Lung (tissue), 12 donors: ENCODE results near the gene SH2D7. TPM values are rescaled to one million over a fixed set of nuclear protein-coding genes. Genes with fewer than 3 reads are reported as not detected.

Source experiments
- ATAC-seq: fragments of 200-7000 bp; cut with Tn5 transposase; one replicate; pipeline ENCODE4 v1.9.1; 2020; ENCODE audit warnings: moderate number of reproducible peaks; ENCODE audit not compliant: insufficient read depth, low FRiP score
- DNase-seq, 3 donors: peaks; one replicate each; pipeline ENCODE4 v3.0.0-alpha.2; 2013 to 2017
- H3K27ac ChIP-seq, 2 donors: one replicate each; pipeline ENCODE4 v1.5.1; 2013; ENCODE audit warnings: mild to moderate bottlenecking in 2 of 2, moderate library complexity in 2 of 2, control low read depth in 1 of 2, inconsistent platforms in 1 of 2, low read depth in 1 of 2, low read length in 1 of 2
- H3K27me3 ChIP-seq, 3 donors: one replicate each; pipeline ENCODE4 v1.5.1; 2013; ENCODE audit warnings: low read length in 2 of 3; ENCODE audit not compliant: control insufficient read depth in 3 of 3, insufficient read depth in 3 of 3
- H3K36me3 ChIP-seq, 4 donors: one replicate each; pipeline ENCODE4 v1.5.1; 2013; ENCODE audit warnings: low read length in 4 of 4, mild to moderate bottlenecking in 1 of 4, moderate library complexity in 1 of 4; ENCODE audit not compliant: control insufficient read depth in 4 of 4, insufficient read depth in 4 of 4
- H3K4me1 ChIP-seq, 5 donors: one replicate each; pipeline ENCODE4 v1.5.1; 2013; ENCODE audit warnings: low read length in 5 of 5, mild to moderate bottlenecking in 2 of 5, moderate library complexity in 1 of 5; ENCODE audit not compliant: control insufficient read depth in 5 of 5, insufficient read depth in 5 of 5
- H3K4me3 ChIP-seq: one replicate; pipeline ENCODE4 v1.5.1; 2013; ENCODE audit warnings: mild to moderate bottlenecking, control low read depth, moderate library complexity
- H3K9ac ChIP-seq, 2 donors: one replicate each; pipeline ENCODE4 v1.5.1; 2013; ENCODE audit warnings: low read length in 2 of 2, control low read depth in 1 of 2; ENCODE audit not compliant: insufficient read depth in 1 of 2
- H3K9me3 ChIP-seq, 4 donors: one replicate each; pipeline ENCODE4 v1.5.1; 2013; ENCODE audit warnings: low read length in 3 of 4, mild to moderate bottlenecking in 1 of 4, moderate library complexity in 1 of 4; ENCODE audit not compliant: control insufficient read depth in 4 of 4, insufficient read depth in 3 of 4
- CTCF ChIP-seq: IDR thresholded peaks from 2 replicates; pipeline ENCODE4 v1.5.1; 2012; ENCODE audit warnings: mild to moderate bottlenecking; ENCODE audit errors: control extremely low read depth, extremely low read depth
- WGBS, 2 donors: extraction: QIAGEN DNeasy Blood & Tissue Kit; methylation state at CpG; one replicate each; pipeline ENCODE4 v1.1.7; 2013; 5-methylcytosine and 5-hydroxymethylcytosine counted together
- polyA plus RNA-seq, 2 donors: library from polyadenylated mRNA; stranded (reverse); fragments of 200-250 nt; gene quantifications; one replicate each; pipeline ENCODE4 v1.2.1, GENCODE V29; 2013
- total RNA-seq, 2 donors: library from RNA; depleted of rRNA in 1 of 2; stranded (reverse); fragments of >200 nt in 1 of 2; gene quantifications; one replicate each; pipeline ENCODE4 v1.2.1, GENCODE V29; 2014 to 2021
- donor health status: control.
- donor health status: control.
- donor health status: Bipolar disorder and iron deficiency.
- donor health status: healthy.
- donor health status: DM: yes; HTN: yes; CAD: no.

SH2D7 gene
- total and polyA plus RNA-seq, 4 donors: 0.04 to 0.25 TPM; not detected in 2

- H3K36me3 ChIP-seq: no peaks in the 10 kb centered on the region
- H3K9ac ChIP-seq: peak overlapping the region in 1 of 2 donors; percentile 63
- TF ChIP-seq CTCF: no peak
- no peaks in the 10 kb centered on the region for H3K27me3 ChIP-seq
- peaks cover 10 to 88% (median 66%) of the 10 kb centered on the region in 5 donors for H3K4me1 ChIP-seq
- DNase-seq (peak; percentile 36 to 91 (median 90)), ATAC-seq (no peak)
- WGBS, 2 donors: 66 to 84% methylated on average over 2 of the region's 2 CpGs
- H3K9me3 ChIP-seq: no peaks in the 10 kb centered on the region
- peak overlapping the region in 1 of 2 donors; percentile 61 for H3K27ac ChIP-seq
- no peak overlapping the region for H3K4me3 ChIP-seq
Measured at GRCh38 chr15:78064544-78064943, 27.8 kb upstream of the SH2D7 start.

GRCh38 chr15:78065284-78065872 lies 27.0 kb upstream of the SH2D7 start:
- TF ChIP-seq CTCF: no peak
- no peak overlapping the region for H3K4me3 ChIP-seq
- peak overlapping the region; percentile 61 to 85 for H3K27ac ChIP-seq
- no peaks in the 10 kb centered on the region for H3K9me3 ChIP-seq
- no peaks in the 10 kb centered on the region for H3K36me3 ChIP-seq
- no peak overlapping the region for H3K9ac ChIP-seq
- H3K27me3 ChIP-seq: no peaks in the 10 kb centered on the region
- WGBS, 2 donors: 22% methylated on average over 5 of the region's 5 CpGs
- ATAC-seq (peak; percentile 71), DNase-seq (peak; percentile 59 to 79 (median 73))
- H3K4me1 ChIP-seq: peaks cover 10 to 89% (median 60%) of the 10 kb centered on the region in 5 donors

- WGBS, 2 donors: 58 to 73% methylated on average over 7 of the region's 7 CpGs
- no peaks in the 10 kb centered on the region for H3K9me3 ChIP-seq
- peaks cover 10 to 91% (median 60%) of the 10 kb centered on the region in 5 donors for H3K4me1 ChIP-seq
- DNase-seq: no peak
- peak overlapping the region; percentile 39 to 85 for H3K27ac ChIP-seq
- no peak for TF ChIP-seq CTCF
- no peak for ATAC-seq
- no peaks in the 10 kb centered on the region for H3K27me3 ChIP-seq
- H3K36me3 ChIP-seq: no peaks in the 10 kb centered on the region
- H3K9ac ChIP-seq: no peak overlapping the region
- H3K4me3 ChIP-seq: no peak overlapping the region
Measured at GRCh38 chr15:78065973-78066946, 26.1 kb upstream of the SH2D7 start.
